ENCODE data around the gene CSNK1E.

The CSNK1E gene

DNA sequence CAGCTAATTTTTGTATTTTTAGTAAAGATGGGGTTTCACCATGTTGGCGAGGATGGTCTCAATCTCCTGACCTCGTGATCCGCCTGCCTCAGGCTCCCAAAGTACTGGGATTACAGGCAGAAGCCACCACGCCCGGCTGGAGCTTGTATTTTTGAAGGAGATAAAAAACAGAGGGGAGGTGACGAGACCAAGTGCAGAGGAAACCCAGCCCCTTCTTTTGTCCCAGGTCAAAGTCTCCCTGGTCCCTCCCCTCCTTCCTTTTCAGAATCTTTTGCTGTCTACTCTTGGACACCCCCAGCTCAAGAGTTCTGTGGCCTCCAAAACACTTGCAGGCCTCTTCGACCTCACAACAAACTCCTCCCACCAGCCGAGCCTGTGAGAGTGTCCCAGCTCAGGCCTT, 32.2 kb downstream of the CSNK1E start:
- Histone ChIP-seq H3K4me3 (ENCODE audit: low read length) (no peak overlapping the region), H3K4me1 (ENCODE audit: low read length) (peaks cover 3% of the 10 kb centered on the region), H3K79me2 (ENCODE audit: low read length) (no peaks in the 10 kb centered on the region), H3K9me3 (ENCODE audit: insufficient read depth, low read length) (no peaks in the 10 kb centered on the region), H3K4me2 (ENCODE audit: low read length) (no peak overlapping the region), H3K27me3 (ENCODE audit: low read depth, low read length) (no peaks in the 10 kb centered on the region), H3K36me3 (replicated peaks; ENCODE audit: low read depth, low read length) (peaks cover 32% of the 10 kb centered on the region), H4K20me1 (ENCODE audit: insufficient read depth, low read length) (no peaks in the 10 kb centered on the region), H3K27ac (ENCODE audit: low read length) (no peak overlapping the region), H2AFZ (ENCODE audit: low read depth, low read length) (no peak overlapping the region), H3K9ac (ENCODE audit: low read length) (no peak overlapping the region)
- no peak for TF ChIP-seq CTCF (IDR thresholded peaks at IDR 0.05; ENCODE audit: low read depth, low read length)
- no peak for TF ChIP-seq EZH2phosphoT487 (IDR thresholded peaks at IDR 0.05; ENCODE audit: low read depth)

GRCh38 chr22:38284042-38284402, 33.2 kb downstream of the CSNK1E start:
- no peak overlapping the region for H3K4me3 ChIP-seq (ENCODE audit: low read length)
- no peak overlapping the region for H3K27ac ChIP-seq (ENCODE audit: low read length)
- TF ChIP-seq EZH2phosphoT487 (IDR thresholded peaks at IDR 0.05; ENCODE audit: low read depth) (no peak), CTCF (IDR thresholded peaks at IDR 0.05; ENCODE audit: low read depth, low read length) (no peak)

GRCh38 chr22:38282397-38282796, 34.8 kb downstream of the CSNK1E start:
- no peak overlapping the region for H3K9ac ChIP-seq (ENCODE audit: low read length)
- H4K20me1 ChIP-seq (ENCODE audit: insufficient read depth, low read length), result no peaks in the 10 kb centered on the region
- no peak overlapping the region for H3K27ac ChIP-seq (ENCODE audit: low read length)
- H2AFZ ChIP-seq (ENCODE audit: low read depth, low read length), result no peak overlapping the region
- no peaks in the 10 kb centered on the region for H3K79me2 ChIP-seq (ENCODE audit: low read length)
- no peak for TF ChIP-seq CTCF (IDR thresholded peaks at IDR 0.05; ENCODE audit: low read depth, low read length)
- peaks cover 15% of the 10 kb centered on the region for H3K4me1 ChIP-seq (ENCODE audit: low read length)
- no peak overlapping the region for H3K4me3 ChIP-seq (ENCODE audit: low read length)
- no peak overlapping the region for H3K4me2 ChIP-seq (ENCODE audit: low read length)
- no peaks in the 10 kb centered on the region for H3K9me3 ChIP-seq (ENCODE audit: insufficient read depth, low read length)
- H3K36me3 ChIP-seq (replicated peaks; ENCODE audit: low read depth, low read length), result peaks cover 17% of the 10 kb centered on the region
- H3K27me3 ChIP-seq (ENCODE audit: low read depth, low read length), result no peaks in the 10 kb centered on the region

More at GRCh38 chr22:38284042-38284402, 33.2 kb downstream of the CSNK1E start:
- no peaks in the 10 kb centered on the region for H3K27me3 ChIP-seq (ENCODE audit: low read depth, low read length)
- H3K4me2 ChIP-seq (ENCODE audit: low read length), result no peak overlapping the region
- H3K79me2 ChIP-seq (ENCODE audit: low read length), result no peaks in the 10 kb centered on the region
- peaks cover 1% of the 10 kb centered on the region; the same call in 1 of the 2 replicates for H3K4me1 ChIP-seq (ENCODE audit: low read length)
- H2AFZ ChIP-seq (ENCODE audit: low read depth, low read length), result no peak overlapping the region
- no peaks in the 10 kb centered on the region for H4K20me1 ChIP-seq (ENCODE audit: insufficient read depth, low read length)
- no peaks in the 10 kb centered on the region for H3K9me3 ChIP-seq (ENCODE audit: insufficient read depth, low read length)
- H3K9ac ChIP-seq (ENCODE audit: low read length), result no peak overlapping the region
- H3K36me3 ChIP-seq (replicated peaks; ENCODE audit: low read depth, low read length), result peaks cover 25% of the 10 kb centered on the region

DNA sequence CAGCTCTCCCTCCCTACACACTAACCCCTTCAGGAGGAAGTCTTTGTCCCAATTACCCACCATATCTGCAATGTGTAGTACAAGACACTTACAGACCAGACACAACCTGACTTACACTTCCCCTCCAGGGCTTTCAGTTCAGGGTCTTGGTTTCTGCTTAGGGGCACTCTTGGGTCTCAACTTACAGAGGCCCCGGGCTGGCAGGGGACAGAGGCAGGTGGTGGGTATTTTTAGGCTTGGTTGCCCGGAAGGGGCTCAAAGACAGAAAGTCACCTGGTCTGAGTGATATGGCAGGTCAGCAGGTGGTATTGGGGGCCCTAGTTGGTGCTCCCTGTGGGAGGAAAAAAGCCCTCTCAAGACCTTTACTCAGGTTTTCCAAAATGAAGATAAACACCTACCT, 41.1 kb downstream of the CSNK1E start:
- Histone ChIP-seq H2AFZ (ENCODE audit: low read depth, low read length) (no peak overlapping the region), H3K4me1 (ENCODE audit: low read length) (peaks cover 66% of the 10 kb centered on the region), H3K36me3 (replicated peaks; ENCODE audit: low read depth, low read length) (peaks cover 13% of the 10 kb centered on the region), H3K4me3 (ENCODE audit: low read length) (peak overlapping the region; percentile 61), H3K9me3 (ENCODE audit: insufficient read depth, low read length) (no peaks in the 10 kb centered on the region), H3K27me3 (ENCODE audit: low read depth, low read length) (no peaks in the 10 kb centered on the region), H4K20me1 (ENCODE audit: insufficient read depth, low read length) (peaks cover 14% of the 10 kb centered on the region), H3K4me2 (ENCODE audit: low read length) (peak overlapping the region; percentile 97), H3K27ac (ENCODE audit: low read length) (peak overlapping the region; percentile 99), H3K9ac (ENCODE audit: low read length) (peak overlapping the region; percentile 97), H3K79me2 (ENCODE audit: low read length) (peaks cover 34% of the 10 kb centered on the region)
- no peak for TF ChIP-seq CTCF (IDR thresholded peaks at IDR 0.05; ENCODE audit: low read depth, low read length)
- TF ChIP-seq EZH2phosphoT487 (IDR thresholded peaks at IDR 0.05; ENCODE audit: low read depth), result no peak
